ENCODE data around the gene KIAA1328. TPM values are rescaled to one million over a fixed set of nuclear protein-coding genes. Genes with fewer than 3 reads are reported as not detected.
"Not testable (repeated sequence)": the region's sequence is repeated elsewhere in the genome, so short reads cannot be mapped to it uniquely, and the experiment has no call there.

The KIAA1328 gene
- total and polyA plus RNA-seq, 5 donors = 2.6 to 9.7 (median 7.5) TPM

DNA sequence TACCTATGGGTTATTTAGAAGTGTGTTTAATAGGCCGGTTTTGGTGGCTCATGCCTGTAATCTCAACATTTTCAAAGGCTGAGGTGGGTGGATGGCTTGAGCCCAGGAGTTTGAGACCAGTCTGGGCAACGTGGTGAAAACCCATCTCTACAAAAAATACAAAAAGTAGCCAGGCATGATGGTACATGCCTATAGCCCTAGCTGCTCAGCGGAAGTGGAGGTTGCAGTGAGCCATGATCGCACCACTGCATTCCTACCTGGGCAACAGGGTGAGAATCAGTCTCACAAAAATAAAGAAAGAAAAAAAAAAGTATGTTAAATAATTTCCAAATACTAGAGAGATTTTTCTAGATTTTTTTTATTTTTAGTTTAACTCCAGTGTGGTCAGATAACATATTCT, 316.0 kb downstream of the KIAA1328 start:
- no peak overlapping the region for H3K27ac ChIP-seq (ENCODE audit: low read length)
- H3K9me3 ChIP-seq (ENCODE audit: control insufficient read depth, low read length) = no peaks in the 10 kb centered on the region
- intact Hi-C loops (cut with DNase I) = no loop called here
- no peak for ATAC-seq
- no peaks in the 10 kb centered on the region for H3K27me3 ChIP-seq (ENCODE audit: control insufficient read depth, insufficient read depth)
- no peak overlapping the region for H3K4me3 ChIP-seq (ENCODE audit: low read length)
- H3K4me1 ChIP-seq (ENCODE audit: control insufficient read depth, insufficient read depth, low read length) = no peaks in the 10 kb centered on the region
- DNase-seq = no peak
- WGBS = 89% methylated on average over 4 of the region's 4 CpGs

DNA sequence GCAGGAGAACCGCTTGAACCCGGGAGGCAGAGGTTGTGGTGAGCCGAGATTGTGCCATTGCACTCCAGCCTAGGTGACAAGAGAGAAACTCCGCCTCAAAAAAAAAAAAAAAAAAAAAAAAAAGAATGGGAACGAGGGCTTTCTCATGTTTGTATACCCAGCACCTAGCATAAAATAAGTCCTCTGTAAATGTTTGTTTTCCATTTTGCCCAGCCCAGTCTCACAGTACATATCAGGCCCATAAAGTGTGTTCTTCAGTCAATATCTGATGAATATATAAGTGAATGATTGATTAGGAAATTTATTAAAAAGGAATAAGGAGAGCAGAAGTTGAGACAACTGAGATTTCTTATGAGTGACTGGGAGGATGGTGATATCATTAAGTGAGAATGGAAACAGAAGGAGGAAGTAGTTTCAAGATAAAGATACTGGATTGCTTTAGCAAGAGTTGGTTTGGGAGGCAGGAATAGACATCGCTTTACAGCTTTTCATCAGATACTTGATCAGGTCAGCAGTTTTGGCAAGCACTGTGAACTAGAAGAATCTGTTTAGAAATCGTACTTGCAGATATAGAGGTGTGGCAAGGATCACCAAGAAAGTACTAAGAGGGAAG, 327.5 kb downstream of the KIAA1328 start:
- H3K27ac ChIP-seq (ENCODE audit: low read length) = no peak overlapping the region
- no peak for ATAC-seq
- WGBS = 72% methylated on average over 7 of the region's 7 CpGs

DNA sequence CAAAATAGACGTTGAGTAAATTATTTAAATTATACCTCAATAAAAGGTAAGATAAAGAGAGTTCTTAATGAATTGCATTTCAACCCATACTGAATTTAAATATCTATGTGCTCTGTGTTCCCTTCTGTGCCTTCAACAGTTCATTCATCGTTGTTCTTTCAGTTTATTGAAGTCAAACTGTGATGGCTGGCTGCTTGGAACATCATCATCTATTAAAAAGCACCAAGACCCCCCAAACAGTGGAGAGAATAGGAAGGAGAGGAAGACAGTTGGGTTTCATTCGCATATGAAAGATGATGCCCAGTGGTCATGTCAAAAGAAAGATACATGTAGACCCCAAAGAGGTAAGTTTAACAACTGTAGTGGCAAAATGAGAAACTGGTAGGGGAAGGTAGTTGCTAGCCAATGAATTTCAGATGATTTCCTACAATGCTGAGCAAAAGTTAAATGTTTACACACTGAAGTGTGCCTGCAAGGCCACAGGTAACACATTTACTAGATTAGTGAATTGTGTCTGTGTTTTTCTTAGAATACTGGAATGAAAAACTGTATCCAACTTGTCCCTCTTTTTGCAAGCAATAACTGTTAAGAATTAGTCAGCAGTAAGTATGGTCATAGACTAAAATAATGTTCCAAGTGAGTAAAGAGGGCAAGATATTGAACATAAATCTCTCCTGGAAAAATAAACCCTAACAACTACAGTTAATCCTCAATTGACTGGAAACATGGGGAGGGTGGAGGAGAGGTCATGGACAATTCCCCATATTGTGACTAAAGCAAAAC, 331.3 kb downstream of the KIAA1328 start:
- H3K27me3 ChIP-seq (ENCODE audit: control insufficient read depth, insufficient read depth) = no peaks in the 10 kb centered on the region
- no peak overlapping the region for H3K27ac ChIP-seq (ENCODE audit: low read length)
- ATAC-seq = no peak
- 59% methylated on average over 3 of the region's 3 CpGs for WGBS
- intact Hi-C loops (cut with DNase I) = no loop called here
- H3K9me3 ChIP-seq (ENCODE audit: control insufficient read depth, low read length) = no peaks in the 10 kb centered on the region
- H3K4me1 ChIP-seq (ENCODE audit: control insufficient read depth, insufficient read depth, low read length) = no peaks in the 10 kb centered on the region
- DNase-seq = no peak
- no peak overlapping the region for H3K4me3 ChIP-seq (ENCODE audit: low read length)

More for the DNA sequence above, 327.5 kb downstream of the KIAA1328 start:
- DNase-seq = no peak
- Histone ChIP-seq H3K9me3 (ENCODE audit: control insufficient read depth, low read length) (no peaks in the 10 kb centered on the region), H3K27me3 (ENCODE audit: control insufficient read depth, insufficient read depth) (no peaks in the 10 kb centered on the region), H3K4me3 (ENCODE audit: low read length) (no peak overlapping the region), H3K4me1 (ENCODE audit: control insufficient read depth, insufficient read depth, low read length) (no peaks in the 10 kb centered on the region)
- intact Hi-C loops (cut with DNase I) = no loop called here

DNA sequence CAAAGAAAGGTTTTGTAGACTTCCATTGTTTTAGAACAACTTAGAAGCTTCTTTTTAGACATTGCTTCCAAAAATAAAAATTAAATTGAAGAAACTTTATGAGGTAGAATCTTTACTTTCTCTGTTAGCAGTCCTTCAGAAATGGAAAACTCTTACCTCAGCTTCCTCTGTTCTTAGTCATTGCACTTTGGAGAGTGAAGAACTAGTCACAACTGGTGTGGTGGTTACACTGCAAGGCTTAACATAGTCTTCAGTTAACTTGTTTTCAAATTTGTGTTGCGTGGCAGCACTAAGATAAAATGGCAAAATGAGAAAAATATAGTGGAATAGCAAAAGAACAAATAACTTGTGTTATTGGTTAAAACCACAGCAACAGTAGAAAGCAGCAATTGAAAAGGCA, 332.6 kb downstream of the KIAA1328 start:
- intact Hi-C loops (cut with DNase I) = no loop called here
- H3K4me3 ChIP-seq (ENCODE audit: low read length) = no peak overlapping the region
- no peak for ATAC-seq
- no peaks in the 10 kb centered on the region for H3K9me3 ChIP-seq (ENCODE audit: control insufficient read depth, low read length)
- H3K27ac ChIP-seq (ENCODE audit: low read length) = no peak overlapping the region
- no peaks in the 10 kb centered on the region for H3K4me1 ChIP-seq (ENCODE audit: control insufficient read depth, insufficient read depth, low read length)
- WGBS = 96% methylated on average over 1 of the region's 1 CpG
- no peaks in the 10 kb centered on the region for H3K27me3 ChIP-seq (ENCODE audit: control insufficient read depth, insufficient read depth)
- DNase-seq = no peak

DNA sequence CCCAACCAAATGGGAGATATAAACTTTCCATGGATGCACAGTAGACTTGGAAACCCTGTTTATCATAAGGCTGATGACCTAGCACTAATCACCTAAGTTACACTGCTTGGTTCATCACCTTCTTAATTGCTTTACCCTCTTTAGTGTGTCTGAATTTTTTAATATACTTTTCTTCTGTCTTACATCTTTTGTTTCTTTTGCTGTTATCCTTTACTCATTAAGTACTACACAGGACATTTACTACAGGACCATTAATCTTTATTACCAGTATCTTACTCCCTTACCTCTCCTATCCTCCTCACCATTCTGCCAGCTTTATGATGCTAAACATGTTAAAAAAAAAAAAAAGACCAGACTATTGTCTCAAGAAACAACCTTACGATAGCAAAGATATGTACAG, 333.6 kb downstream of the KIAA1328 start:
- no peak overlapping the region for H3K4me3 ChIP-seq (ENCODE audit: low read length)
- H3K27ac ChIP-seq (ENCODE audit: low read length) = no peak overlapping the region
- 97% methylated on average over 1 of the region's 1 CpG for WGBS
- intact Hi-C loops (cut with DNase I) = no loop called here
- no peak for DNase-seq
- no peaks in the 10 kb centered on the region for H3K9me3 ChIP-seq (ENCODE audit: control insufficient read depth, low read length)
- no peaks in the 10 kb centered on the region for H3K4me1 ChIP-seq (ENCODE audit: control insufficient read depth, insufficient read depth, low read length)
- ATAC-seq = no peak
- H3K27me3 ChIP-seq (ENCODE audit: control insufficient read depth, insufficient read depth) = no peaks in the 10 kb centered on the region

DNA sequence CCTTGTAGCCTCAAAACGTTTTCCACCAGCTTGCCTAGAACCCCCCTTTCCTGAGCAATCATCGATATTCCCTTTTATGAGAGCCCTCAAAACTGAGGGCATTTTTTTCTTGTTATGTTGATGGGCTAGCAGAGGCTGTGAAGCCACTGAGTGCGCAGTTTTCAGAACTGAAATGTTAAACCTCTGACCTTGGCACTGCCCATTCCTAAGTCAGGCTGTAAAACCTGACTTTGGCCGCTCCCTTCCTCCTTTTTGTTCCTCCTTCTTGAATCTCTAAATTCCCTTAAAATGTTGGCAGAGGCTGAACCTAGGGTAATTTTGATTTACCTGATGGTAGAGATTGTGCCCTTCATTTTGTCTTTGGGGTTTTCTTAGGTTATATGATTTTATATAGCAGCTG, 334.2 kb downstream of the KIAA1328 start:
- no peaks in the 10 kb centered on the region for H3K4me1 ChIP-seq (ENCODE audit: control insufficient read depth, insufficient read depth, low read length)
- no peak overlapping the region for H3K4me3 ChIP-seq (ENCODE audit: low read length)
- H3K9me3 ChIP-seq (ENCODE audit: control insufficient read depth, low read length) = no peaks in the 10 kb centered on the region
- intact Hi-C loops (cut with DNase I) = no loop called here
- H3K27me3 ChIP-seq (ENCODE audit: control insufficient read depth, insufficient read depth) = no peaks in the 10 kb centered on the region
- DNase-seq (no peak), ATAC-seq (no peak)
- no peak overlapping the region for H3K27ac ChIP-seq (ENCODE audit: low read length)
- 81% methylated on average over 4 of the region's 4 CpGs for WGBS

DNA sequence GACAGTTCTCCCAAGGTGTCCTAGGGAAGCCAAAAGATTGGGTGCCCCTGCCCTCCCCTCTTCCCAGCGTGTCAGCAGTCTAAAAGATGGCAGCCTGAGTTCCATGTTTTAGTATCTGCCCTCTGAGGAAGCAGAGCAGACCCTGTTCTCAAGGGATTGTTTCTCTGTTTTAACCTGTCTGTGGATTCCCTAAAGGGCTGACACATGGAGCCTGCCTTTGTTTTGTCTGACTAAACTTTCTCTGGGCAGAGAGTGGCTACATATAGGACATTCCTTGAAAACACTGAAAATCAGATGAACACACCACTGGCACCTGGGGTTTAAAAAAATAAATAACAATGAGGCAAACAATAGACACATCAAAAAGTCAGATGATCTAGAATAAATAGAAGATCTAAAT, 337.6 kb downstream of the KIAA1328 start:
- no peaks in the 10 kb centered on the region for H3K4me1 ChIP-seq (ENCODE audit: control insufficient read depth, insufficient read depth, low read length)
- DNase-seq (no peak), ATAC-seq (no peak)
- H3K27ac ChIP-seq (ENCODE audit: low read length) = no peak overlapping the region
- H3K9me3 ChIP-seq (ENCODE audit: control insufficient read depth, low read length) = no peaks in the 10 kb centered on the region
- no peak overlapping the region for H3K4me3 ChIP-seq (ENCODE audit: low read length)
- intact Hi-C loops (cut with DNase I) = no loop called here
- no peaks in the 10 kb centered on the region for H3K27me3 ChIP-seq (ENCODE audit: control insufficient read depth, insufficient read depth)
- 100% methylated on average over 1 of the region's 1 CpG for WGBS

DNA sequence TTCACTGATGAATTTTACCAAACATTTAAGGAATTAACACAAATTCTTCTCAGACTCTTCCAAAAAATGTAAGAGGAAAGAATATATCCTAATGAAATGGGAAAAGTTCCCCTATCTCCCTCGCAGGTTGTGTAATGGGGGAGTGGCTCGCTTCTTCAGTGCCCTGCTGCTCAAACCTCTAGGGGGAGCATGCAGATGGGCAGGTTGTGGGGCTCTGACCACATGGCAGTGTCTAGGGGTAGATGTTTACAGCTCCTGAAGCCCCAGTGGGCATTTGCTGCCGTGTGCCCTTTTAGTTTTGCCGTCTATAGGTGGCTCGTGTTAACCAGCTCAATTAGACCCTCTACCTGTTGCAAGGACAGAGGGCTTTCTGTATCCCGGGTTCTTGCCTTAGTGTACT, 338.0 kb downstream of the KIAA1328 start:
- H3K4me3 ChIP-seq (ENCODE audit: low read length); DNase-seq; intact Hi-C loops (cut with DNase I); H3K27ac ChIP-seq (ENCODE audit: low read length); H3K27me3 ChIP-seq (ENCODE audit: control insufficient read depth, insufficient read depth); ATAC-seq; H3K4me1 ChIP-seq (ENCODE audit: control insufficient read depth, insufficient read depth, low read length); H3K9me3 ChIP-seq (ENCODE audit: control insufficient read depth, low read length): not testable (repeated sequence)
- 92% methylated on average over 6 of the region's 6 CpGs for WGBS

DNA sequence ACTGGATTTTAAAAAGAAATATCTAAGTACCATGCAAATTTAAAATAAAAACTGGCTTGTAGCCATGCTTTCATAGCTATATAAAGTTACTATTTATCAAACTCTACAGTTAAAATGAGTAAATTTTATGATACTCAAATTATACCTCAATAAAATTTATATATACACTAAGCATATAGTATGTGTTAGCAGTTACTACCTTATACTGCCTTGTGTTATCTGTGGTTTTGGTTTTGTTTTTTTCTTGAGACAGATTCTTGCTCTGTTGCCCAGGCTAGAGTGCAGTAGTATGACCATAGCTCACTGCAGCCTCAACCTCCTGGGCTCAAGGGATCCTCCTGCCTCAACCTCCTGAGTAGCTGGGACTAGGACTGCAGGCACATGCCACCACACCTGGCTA, 342.1 kb downstream of the KIAA1328 start:
- H3K9me3 ChIP-seq (ENCODE audit: control insufficient read depth, low read length) = no peaks in the 10 kb centered on the region
- no peaks in the 10 kb centered on the region for H3K4me1 ChIP-seq (ENCODE audit: control insufficient read depth, insufficient read depth, low read length)
- DNase-seq = no peak
- intact Hi-C loops (cut with DNase I) = no loop called here
- H3K27me3 ChIP-seq (ENCODE audit: control insufficient read depth, insufficient read depth) = no peaks in the 10 kb centered on the region
- H3K4me3 ChIP-seq (ENCODE audit: low read length) = no peak overlapping the region
- no peak for ATAC-seq
- H3K27ac ChIP-seq (ENCODE audit: low read length) = no peak overlapping the region

DNA sequence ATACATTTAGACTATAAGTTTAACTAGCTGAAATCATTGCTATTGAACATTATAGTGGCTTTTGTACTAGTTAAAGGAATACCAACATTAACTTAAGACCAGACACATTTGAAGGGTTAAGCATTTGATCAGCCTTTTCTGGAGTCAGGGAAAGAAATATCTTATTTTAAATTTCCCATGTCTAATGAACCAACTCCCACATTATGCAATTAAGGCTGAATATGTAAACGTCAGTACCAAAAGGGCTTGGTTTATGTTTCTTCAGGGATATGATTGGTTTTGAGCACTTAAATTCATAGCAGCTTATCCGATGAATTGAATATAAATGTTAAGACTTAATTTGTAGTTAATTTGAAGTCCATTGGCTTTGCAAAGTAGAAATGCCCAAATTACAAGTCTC, 344.5 kb downstream of the KIAA1328 start:
- Histone ChIP-seq H3K4me1 (ENCODE audit: control insufficient read depth, insufficient read depth, low read length) (no peaks in the 10 kb centered on the region), H3K4me3 (ENCODE audit: low read length) (no peak overlapping the region), H3K27me3 (ENCODE audit: control insufficient read depth, insufficient read depth) (no peaks in the 10 kb centered on the region), H3K9me3 (ENCODE audit: control insufficient read depth, low read length) (no peaks in the 10 kb centered on the region), H3K27ac (ENCODE audit: low read length) (no peak overlapping the region)
- intact Hi-C loops (cut with DNase I) = no loop called here
- ATAC-seq (no peak), DNase-seq (no peak)
- WGBS = 90% methylated on average over 2 of the region's 2 CpGs

DNA sequence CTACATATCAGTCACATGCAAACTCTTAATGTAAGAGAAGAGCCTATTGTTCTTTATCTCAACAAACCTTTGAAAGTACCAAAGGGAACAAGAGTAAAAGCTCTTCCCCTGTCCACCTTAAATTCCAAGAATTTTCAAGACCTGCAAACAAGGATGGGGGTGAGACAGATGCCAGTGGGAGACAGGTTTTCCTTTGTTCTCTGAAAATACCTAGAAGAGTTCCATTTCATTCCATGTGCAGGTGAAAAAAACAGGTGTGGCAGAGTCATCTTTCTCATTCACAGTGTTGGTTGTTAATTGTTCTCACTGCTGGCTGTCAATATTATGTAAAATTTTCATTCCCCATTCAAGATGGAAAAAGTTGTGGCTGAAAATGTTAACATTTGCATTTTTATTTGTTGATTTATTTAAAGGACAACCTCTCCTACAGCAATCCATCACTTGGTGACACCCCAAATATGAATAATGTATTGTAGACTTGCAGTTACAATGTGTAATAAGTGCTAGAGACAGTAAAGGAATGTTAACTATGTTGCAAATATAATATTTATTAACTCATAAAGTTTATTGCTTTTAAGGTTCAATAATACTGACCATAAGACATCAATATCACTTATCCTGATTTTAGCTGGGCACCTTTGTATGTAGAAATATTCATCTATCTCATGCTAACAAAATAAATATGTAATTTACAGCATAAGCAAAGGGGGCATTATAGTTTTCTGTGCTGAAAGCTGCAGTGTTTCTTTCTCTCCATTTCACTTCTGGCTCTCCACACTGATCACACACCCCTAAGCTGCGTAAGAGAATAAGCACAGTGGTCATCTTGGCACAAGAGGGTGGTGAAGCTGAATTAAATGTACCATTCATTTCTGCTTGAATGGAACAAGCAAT, 347.0 kb downstream of the KIAA1328 start:
- Histone ChIP-seq H3K27ac (ENCODE audit: low read length) (no peak overlapping the region), H3K4me3 (ENCODE audit: low read length) (no peak overlapping the region), H3K27me3 (ENCODE audit: control insufficient read depth, insufficient read depth) (no peaks in the 10 kb centered on the region), H3K4me1 (ENCODE audit: control insufficient read depth, insufficient read depth, low read length) (no peaks in the 10 kb centered on the region), H3K9me3 (ENCODE audit: control insufficient read depth, low read length) (no peaks in the 10 kb centered on the region)
- ATAC-seq (no peak), DNase-seq (no peak)
- intact Hi-C loops (cut with DNase I) = no loop called here
- 91% methylated on average over 1 of the region's 1 CpG for WGBS
